IgD-negative memory B cell (primary cell): Measurements from ENCODE around the gene IGF1R. TPM values are rescaled to one million over a fixed set of nuclear protein-coding genes. Genes with fewer than 3 reads are reported as not detected.

Experiments
- H3K27ac Mint-ChIP-seq, 3 donors: one replicate each; pipeline ENCODE4 v1.8.0; 2020 to 2022; ENCODE audit warnings: mild to moderate bottlenecking in 3 of 3, mixed read lengths in 3 of 3, moderate library complexity in 1 of 3
- H3K27me3 Mint-ChIP-seq: one replicate; pipeline ENCODE4 v1.8.0; 2021; ENCODE audit warnings: mixed read lengths
- H3K36me3 Mint-ChIP-seq: one replicate; pipeline ENCODE4 v1.8.0; 2020; ENCODE audit warnings: mild to moderate bottlenecking, mixed read lengths
- H3K4me1 Mint-ChIP-seq, 3 donors: one replicate each; pipeline ENCODE4 v1.8.0; 2020 to 2022; ENCODE audit warnings: mixed read lengths in 3 of 3, mild to moderate bottlenecking in 1 of 3
- H3K4me3 Mint-ChIP-seq, 4 donors: one replicate each; pipeline ENCODE4 v1.8.0; 2020 to 2022; ENCODE audit warnings: mild to moderate bottlenecking in 4 of 4, mixed read lengths in 4 of 4, moderate library complexity in 3 of 4
- H3K9me3 Mint-ChIP-seq, 3 donors: one replicate each; pipeline ENCODE4 v1.8.0; 2020 to 2021; ENCODE audit warnings: mixed read lengths in 3 of 3, mild to moderate bottlenecking in 1 of 3
- polyA plus RNA-seq: library from polyadenylated mRNA; unstranded; fragments of 300-500 nt; fragmentation: Illumina TruSeq; gene quantifications from one replicate; pipeline ENCODE4 v1.2.3, GENCODE V29; 2021

Gene IGF1R
- polyA plus RNA-seq, 1 donor from 2014 or later: 1.8 TPM

DNA sequence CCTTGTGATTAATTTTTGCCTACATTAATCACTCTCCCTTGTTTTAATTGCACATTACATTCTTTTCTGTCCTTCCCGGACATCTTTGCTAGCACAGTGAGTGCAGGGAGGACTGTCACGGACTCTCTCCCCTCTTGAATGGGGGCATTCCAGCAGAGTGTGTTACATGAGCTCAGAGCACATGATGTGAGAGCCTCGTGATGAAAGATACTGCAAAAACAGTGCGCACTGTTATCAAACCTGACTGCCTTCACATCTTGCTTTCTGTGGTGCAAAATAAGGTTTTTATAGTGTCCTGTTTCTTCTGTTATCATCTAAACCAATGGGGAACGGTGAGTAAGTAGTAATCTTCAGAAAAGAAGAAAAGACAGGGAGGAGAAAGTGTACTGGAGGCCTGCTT, 191.7 kb downstream of the IGF1R start:
- Mint-ChIP-seq H3K9me3 (peaks cover 0 to 4% (median 2%) of the 10 kb centered on the region in 3 donors), H3K4me1 (peaks cover 0 to 2% (median 0%) of the 10 kb centered on the region in 3 donors), H3K36me3 (peaks cover 2% of the 10 kb centered on the region), H3K27me3 (peaks cover 4% of the 10 kb centered on the region), H3K4me3 (no peak overlapping the region), H3K27ac (no peak overlapping the region)

DNA sequence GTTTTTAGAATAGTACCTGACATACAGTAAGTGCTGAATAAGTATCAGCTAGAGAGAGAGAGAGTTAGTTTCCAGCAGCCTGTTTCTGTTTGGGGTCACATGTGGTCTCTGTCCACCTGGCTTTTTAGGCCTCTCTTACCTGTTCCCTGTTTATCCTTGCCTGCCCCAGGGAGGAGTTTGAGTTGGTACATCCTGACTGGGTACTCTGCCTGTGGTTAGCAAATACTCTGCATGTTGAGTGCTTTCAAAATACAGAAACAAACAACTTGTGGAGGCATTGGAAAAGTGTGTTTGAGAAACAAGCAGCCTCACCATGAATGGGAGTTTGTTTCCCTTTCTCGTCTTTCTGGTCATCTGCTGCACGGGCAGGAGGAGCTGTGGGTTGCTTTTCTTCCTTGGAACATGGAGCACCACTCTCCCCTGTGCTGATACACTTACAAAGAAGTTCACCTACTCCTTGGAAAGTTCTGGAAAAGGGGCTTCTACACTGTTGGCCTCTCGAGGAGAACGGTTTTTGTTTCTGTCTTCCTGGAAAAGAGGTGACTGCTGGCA, 193.2 kb downstream of the IGF1R start:
- peaks cover 5% of the 10 kb centered on the region for H3K27me3 Mint-ChIP-seq
- H3K4me1 Mint-ChIP-seq: peaks cover 0 to 2% (median under 1%) of the 10 kb centered on the region in 3 donors
- no peak overlapping the region for H3K4me3 Mint-ChIP-seq
- H3K9me3 Mint-ChIP-seq: peaks cover 0 to 3% (median 2%) of the 10 kb centered on the region in 3 donors
- peaks cover 2% of the 10 kb centered on the region for H3K36me3 Mint-ChIP-seq
- H3K27ac Mint-ChIP-seq: no peak overlapping the region

- peaks cover 2% of the 10 kb centered on the region for H3K36me3 Mint-ChIP-seq
- no peak overlapping the region for H3K4me3 Mint-ChIP-seq
- no peak overlapping the region for H3K27ac Mint-ChIP-seq
- peaks cover 7% of the 10 kb centered on the region for H3K27me3 Mint-ChIP-seq
- H3K4me1 Mint-ChIP-seq: peaks cover 0 to 2% (median 0%) of the 10 kb centered on the region in 3 donors
- H3K9me3 Mint-ChIP-seq: peaks cover 0 to 2% (median 0%) of the 10 kb centered on the region in 3 donors
Observed at GRCh38 chr15:98842192-98842972, 194.0 kb downstream of the IGF1R start.

DNA sequence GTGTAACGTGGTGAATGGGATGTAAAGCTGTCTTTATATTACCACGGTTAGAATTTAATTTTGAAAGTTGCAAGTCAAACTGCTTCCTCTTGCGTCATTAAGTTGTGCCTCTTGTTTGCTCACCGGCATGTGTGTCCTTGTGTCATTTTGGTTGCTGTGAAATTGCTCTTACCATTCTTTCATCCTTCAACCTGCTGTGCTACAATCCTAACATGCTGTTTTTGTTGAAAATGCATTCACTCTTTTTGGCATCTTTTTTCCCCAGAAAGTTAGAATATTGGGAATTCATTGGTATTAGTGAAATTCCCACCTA, 194.6 kb downstream of the IGF1R start:
- Mint-ChIP-seq H3K4me3 (no peak overlapping the region), H3K27me3 (peaks cover 7% of the 10 kb centered on the region), H3K9me3 (no peaks in the 10 kb centered on the region), H3K36me3 (peaks cover 2% of the 10 kb centered on the region), H3K4me1 (peaks cover 0 to 2% (median under 1%) of the 10 kb centered on the region in 3 donors), H3K27ac (no peak overlapping the region)

GRCh38 chr15:98843844-98844243, 195.5 kb downstream of the IGF1R start:
- Mint-ChIP-seq H3K36me3 (peaks cover 2% of the 10 kb centered on the region), H3K4me3 (no peak overlapping the region), H3K27ac (no peak overlapping the region), H3K27me3 (peaks cover 7% of the 10 kb centered on the region), H3K9me3 (no peaks in the 10 kb centered on the region), H3K4me1 (peaks cover 0 to 2% (median 1%) of the 10 kb centered on the region in 3 donors)

GRCh38 chr15:98844261-98844660, 195.9 kb downstream of the IGF1R start:
- H3K4me1 Mint-ChIP-seq: peaks cover 0 to 2% (median 1%) of the 10 kb centered on the region in 3 donors

DNA sequence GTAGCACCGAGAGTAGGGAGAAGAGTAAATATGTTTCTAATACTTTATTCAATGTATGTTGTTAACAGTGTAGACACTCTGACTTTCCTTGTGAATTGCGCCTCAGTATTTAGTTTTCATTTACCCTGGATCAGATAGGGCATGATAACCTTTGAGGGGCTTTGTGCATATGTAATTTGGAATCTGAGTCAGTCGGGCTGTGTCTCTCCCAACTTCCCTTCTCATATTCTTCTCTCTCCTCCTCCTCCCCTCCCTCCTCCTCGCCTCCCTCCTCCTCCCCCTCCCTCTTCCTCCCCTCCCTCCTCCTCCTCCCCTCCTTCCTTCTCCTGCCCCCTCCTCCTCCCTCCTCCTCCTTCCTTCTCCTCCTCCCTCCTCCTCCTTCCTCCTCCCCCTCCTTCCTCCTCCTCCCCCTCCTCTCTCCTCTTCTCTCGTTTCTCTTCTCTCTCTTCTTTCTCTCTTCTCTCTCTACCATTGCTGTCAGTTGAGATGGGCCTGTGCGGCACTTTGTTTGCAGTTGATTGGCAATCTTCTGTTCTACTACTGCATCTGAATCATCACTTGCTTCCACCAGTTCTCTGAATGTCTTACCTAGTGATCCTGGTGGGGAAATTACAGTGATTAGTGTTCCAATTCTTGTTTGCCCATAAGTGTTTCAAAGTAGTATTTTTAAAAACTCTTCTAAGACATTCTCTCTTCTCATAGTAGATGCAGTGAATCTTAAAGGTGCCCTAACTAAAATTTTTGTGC, 197.0 kb downstream of the IGF1R start:
- Mint-ChIP-seq H3K27ac (no peak overlapping the region), H3K4me3 (no peak overlapping the region), H3K4me1 (peaks cover 5 to 9% (median 6%) of the 10 kb centered on the region in 3 donors), H3K36me3 (peaks cover 2% of the 10 kb centered on the region), H3K9me3 (no peaks in the 10 kb centered on the region), H3K27me3 (peaks cover 7% of the 10 kb centered on the region)

More at GRCh38 chr15:98844261-98844660, 195.9 kb downstream of the IGF1R start:
- H3K4me3 Mint-ChIP-seq: no peak overlapping the region
- peaks cover 2% of the 10 kb centered on the region for H3K36me3 Mint-ChIP-seq
- no peak overlapping the region for H3K27ac Mint-ChIP-seq
- H3K27me3 Mint-ChIP-seq: peaks cover 7% of the 10 kb centered on the region
- no peaks in the 10 kb centered on the region for H3K9me3 Mint-ChIP-seq

DNA sequence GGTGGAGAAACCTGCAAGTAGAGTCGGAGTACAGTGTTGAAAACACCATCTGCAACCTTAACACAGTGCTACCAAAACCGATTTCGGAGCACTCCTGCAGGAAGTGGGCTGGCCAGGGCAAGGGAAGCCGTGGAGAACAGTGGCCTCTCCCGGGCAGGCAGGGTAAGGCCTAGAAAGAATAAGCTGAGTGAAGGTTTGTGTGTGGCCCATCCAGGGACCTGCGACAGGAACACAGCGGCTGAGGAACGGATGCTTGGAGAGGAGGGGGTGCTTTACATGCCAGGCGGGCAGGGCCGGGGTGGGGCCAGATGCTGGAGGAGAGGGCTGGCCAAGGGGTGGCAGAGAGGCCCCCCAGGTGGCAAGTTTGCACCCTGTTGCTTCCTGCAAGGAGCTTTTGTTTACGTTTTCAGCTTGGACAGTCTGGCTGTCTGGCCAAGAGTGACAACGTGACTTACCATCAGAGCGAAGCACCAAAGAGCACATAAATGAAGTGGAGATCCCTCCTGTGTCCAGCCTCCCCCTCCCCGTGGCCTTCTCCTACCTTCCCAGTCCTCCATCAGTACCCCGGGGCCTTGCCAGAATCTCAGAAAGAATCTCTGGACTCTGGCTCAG, 202.7 kb downstream of the IGF1R start:
- Mint-ChIP-seq H3K4me3 (peak overlapping the region; percentile 85 to 97 (median 94)), H3K4me1 (peaks cover 22 to 31% (median 29%) of the 10 kb centered on the region in 3 donors), H3K27ac (peak overlapping the region; percentile 76 to 97 (median 97)), H3K9me3 (no peaks in the 10 kb centered on the region), H3K36me3 (no peaks in the 10 kb centered on the region), H3K27me3 (peaks cover 9% of the 10 kb centered on the region)

- peaks cover 21 to 33% (median 31%) of the 10 kb centered on the region in 3 donors for H3K4me1 Mint-ChIP-seq
Observed at GRCh38 chr15:98853161-98853560, 204.8 kb downstream of the IGF1R start.

GRCh38 chr15:98853617-98854420, 205.5 kb downstream of the IGF1R start:
- H3K27me3 Mint-ChIP-seq: peaks cover 10% of the 10 kb centered on the region
- peaks cover 28 to 38% (median 36%) of the 10 kb centered on the region in 3 donors for H3K4me1 Mint-ChIP-seq
- no peaks in the 10 kb centered on the region for H3K36me3 Mint-ChIP-seq
- peak overlapping the region in 3 of 4 donors; percentile 55 to 98 (median 85) for H3K4me3 Mint-ChIP-seq
- H3K27ac Mint-ChIP-seq: peak overlapping the region in 2 of 3 donors; percentile 76 to 97
- H3K9me3 Mint-ChIP-seq: no peaks in the 10 kb centered on the region

More at GRCh38 chr15:98853161-98853560, 204.8 kb downstream of the IGF1R start:
- peak overlapping the region; percentile 85 to 98 (median 96) for H3K4me3 Mint-ChIP-seq
- peaks cover 6% of the 10 kb centered on the region for H3K27me3 Mint-ChIP-seq
- peak overlapping the region; percentile 76 to 97 (median 97) for H3K27ac Mint-ChIP-seq
- no peaks in the 10 kb centered on the region for H3K36me3 Mint-ChIP-seq
- no peaks in the 10 kb centered on the region for H3K9me3 Mint-ChIP-seq

GRCh38 chr15:98854496-98854895, 206.2 kb downstream of the IGF1R start:
- Mint-ChIP-seq H3K27ac (peak overlapping the region in 1 of 3 donors; percentile 11), H3K36me3 (no peaks in the 10 kb centered on the region), H3K9me3 (no peaks in the 10 kb centered on the region), H3K4me3 (peak overlapping the region in 2 of 4 donors; percentile 12 to 85), H3K27me3 (peaks cover 10% of the 10 kb centered on the region), H3K4me1 (peaks cover 34 to 43% (median 38%) of the 10 kb centered on the region in 3 donors)

DNA sequence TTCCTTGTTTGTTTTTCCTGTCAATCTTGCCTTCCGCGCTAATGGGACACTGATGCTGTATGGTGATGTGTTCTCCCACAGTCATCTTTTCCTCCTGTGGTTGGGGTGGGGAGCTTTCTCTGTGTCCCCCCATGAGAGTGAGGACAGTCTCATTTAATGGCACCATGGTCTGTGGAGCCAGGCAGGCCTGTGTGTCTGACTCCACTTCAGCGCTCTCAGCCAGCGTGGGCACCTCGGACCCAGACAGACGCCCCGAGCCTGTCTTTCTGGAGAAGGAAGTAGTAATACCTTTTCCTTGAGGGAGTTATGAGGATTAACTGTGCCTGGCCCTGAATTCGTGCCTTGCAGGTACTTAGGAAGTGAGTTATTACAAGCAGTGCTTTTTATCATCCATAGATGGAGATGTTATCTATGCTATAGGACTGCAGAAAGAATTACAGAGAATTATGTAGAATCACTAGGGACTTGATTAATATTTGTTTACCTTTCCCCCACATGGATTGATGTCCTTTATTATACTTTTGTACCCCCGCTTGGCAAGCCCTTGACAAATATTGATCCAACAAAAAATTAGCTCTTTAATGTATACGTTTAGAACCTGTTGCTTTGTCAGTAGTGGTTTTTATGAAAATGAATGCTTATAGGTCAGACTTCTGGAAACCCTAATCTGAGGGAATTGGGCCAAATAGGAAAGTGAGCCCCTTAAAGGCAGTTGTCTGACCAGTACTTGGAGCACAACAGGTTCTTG, 206.9 kb downstream of the IGF1R start:
- H3K27ac Mint-ChIP-seq: no peak overlapping the region
- peaks cover 10% of the 10 kb centered on the region for H3K27me3 Mint-ChIP-seq
- H3K9me3 Mint-ChIP-seq: no peaks in the 10 kb centered on the region
- peaks cover 31 to 36% (median 32%) of the 10 kb centered on the region in 3 donors for H3K4me1 Mint-ChIP-seq
- H3K36me3 Mint-ChIP-seq: no peaks in the 10 kb centered on the region
- H3K4me3 Mint-ChIP-seq: peak overlapping the region in 3 of 4 donors; percentile 24 to 59 (median 47)

DNA sequence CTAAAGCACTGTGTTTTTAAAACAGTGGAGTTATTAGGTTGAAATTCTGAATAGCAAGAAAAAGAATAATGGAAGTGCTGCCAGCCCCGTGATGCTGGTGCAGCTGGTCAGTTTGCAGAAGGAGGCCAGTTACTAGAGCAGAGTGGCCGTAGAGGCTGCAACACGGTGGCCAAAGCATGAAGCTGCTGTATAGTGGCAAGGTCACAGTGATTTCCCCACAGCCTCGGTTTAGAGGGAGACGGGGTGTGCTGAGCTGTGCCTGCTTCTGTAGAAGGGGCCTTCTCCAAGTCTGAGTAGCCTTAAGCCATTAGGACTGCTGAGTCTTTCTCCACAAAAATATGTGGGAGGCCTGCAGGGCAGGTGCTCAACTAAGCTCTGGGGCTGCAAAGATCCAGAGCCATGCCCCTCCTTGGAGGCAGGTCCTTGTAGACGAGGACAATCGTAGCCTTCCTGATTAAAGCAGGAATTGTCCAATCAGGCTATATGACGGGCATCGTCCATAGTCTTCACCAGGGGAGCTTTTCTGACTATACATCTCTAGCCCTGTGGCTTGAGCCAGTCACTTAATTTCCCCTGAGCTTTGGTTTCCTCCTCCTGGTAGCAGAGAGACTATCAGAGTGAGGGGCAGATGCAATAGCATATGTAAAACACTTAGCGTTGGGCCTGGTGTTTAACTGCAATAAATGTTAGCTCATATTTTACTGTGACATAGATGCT, 207.6 kb downstream of the IGF1R start:
- peaks cover 11% of the 10 kb centered on the region for H3K27me3 Mint-ChIP-seq
- H3K27ac Mint-ChIP-seq: no peak overlapping the region
- H3K36me3 Mint-ChIP-seq: no peaks in the 10 kb centered on the region
- H3K4me1 Mint-ChIP-seq: peaks cover 25 to 34% (median 26%) of the 10 kb centered on the region in 3 donors
- H3K4me3 Mint-ChIP-seq: peak overlapping the region in 1 of 4 donors; percentile 24
- H3K9me3 Mint-ChIP-seq: no peaks in the 10 kb centered on the region
